Measurements from ENCODE around the gene TSPAN4. TPM values are rescaled to one million over a fixed set of nuclear protein-coding genes. Genes with fewer than 3 reads are reported as not detected.

TSPAN4 gene
- total RNA-seq, 2 experiments from 2014 or later = 1.6 to 2.0 TPM

DNA sequence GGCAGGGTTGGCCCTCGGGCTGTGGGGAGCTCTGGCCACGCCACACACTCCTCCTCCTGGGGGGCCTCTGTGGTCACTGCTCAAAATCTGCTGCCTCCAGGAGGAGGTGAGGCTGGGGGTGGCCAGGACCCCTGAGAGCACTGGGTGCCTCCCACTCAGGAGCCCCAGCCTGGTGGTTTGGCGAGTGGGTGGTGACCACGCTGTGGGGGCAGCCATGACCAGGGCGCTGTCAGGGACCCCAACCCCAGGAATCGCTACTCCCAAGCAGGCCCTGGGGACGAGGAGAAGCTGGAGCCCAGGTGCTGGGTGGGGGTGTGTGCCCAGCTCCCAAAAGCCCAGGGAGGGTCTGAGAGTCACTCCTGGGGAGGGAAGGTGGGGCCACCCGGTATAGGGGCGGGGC is 30.1 kb downstream of the TSPAN4 start:
- ATAC-seq (ENCODE audit: poor library complexity) (no peak), DNase-seq (no peak)
- H3K36me3 Mint-ChIP-seq (ENCODE audit: low read depth) = peaks cover 15% of the 10 kb centered on the region
- intact Hi-C loops (cut with DNase I, micrococcal nuclease) = no loop called here
- TF ChIP-seq, protein P1, sequence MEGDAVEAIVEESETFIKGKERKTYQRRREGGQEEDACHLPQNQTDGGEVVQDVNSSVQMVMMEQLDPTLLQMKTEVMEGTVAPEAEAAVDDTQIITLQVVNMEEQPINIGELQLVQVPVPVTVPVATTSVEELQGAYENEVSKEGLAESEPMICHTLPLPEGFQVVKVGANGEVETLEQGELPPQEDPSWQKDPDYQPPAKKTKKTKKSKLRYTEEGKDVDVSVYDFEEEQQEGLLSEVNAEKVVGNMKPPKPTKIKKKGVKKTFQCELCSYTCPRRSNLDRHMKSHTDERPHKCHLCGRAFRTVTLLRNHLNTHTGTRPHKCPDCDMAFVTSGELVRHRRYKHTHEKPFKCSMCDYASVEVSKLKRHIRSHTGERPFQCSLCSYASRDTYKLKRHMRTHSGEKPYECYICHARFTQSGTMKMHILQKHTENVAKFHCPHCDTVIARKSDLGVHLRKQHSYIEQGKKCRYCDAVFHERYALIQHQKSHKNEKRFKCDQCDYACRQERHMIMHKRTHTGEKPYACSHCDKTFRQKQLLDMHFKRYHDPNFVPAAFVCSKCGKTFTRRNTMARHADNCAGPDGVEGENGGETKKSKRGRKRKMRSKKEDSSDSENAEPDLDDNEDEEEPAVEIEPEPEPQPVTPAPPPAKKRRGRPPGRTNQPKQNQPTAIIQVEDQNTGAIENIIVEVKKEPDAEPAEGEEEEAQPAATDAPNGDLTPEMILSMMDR (IDR thresholded peaks at IDR 0.05) = no peak
- Histone ChIP-seq H3K4me3 (ENCODE audit: low read length) (no peak overlapping the region), H3K9me3 (ENCODE audit: control insufficient read depth in 1 of 2, insufficient read depth in 1 of 2, low read length in 2 of 2) (no peaks in the 10 kb centered on the region), H3K27ac (ENCODE audit: low read depth in 1 of 2, low read length in 2 of 2) (no peak overlapping the region), H3K4me1 (ENCODE audit: insufficient read depth, low read length) (no peaks in the 10 kb centered on the region), H3K27me3 (ENCODE audit: control insufficient read depth in 1 of 2, insufficient read depth in 2 of 2, low read length in 2 of 2) (no peaks in the 10 kb centered on the region), H3K36me3 (ENCODE audit: insufficient read depth, low read length) (peaks cover 10% of the 10 kb centered on the region)
- no peak overlapping the region for H3K27ac Mint-ChIP-seq
- H3K9me3 Mint-ChIP-seq = no peaks in the 10 kb centered on the region
- H3K27me3 Mint-ChIP-seq = no peaks in the 10 kb centered on the region
- no peaks in the 10 kb centered on the region for H3K4me1 Mint-ChIP-seq (ENCODE audit: low read depth)
- ChIA-PET POLR2A (no interaction called here), CTCF (no interaction called here)
- H3K4me3 Mint-ChIP-seq = no peak overlapping the region

DNA sequence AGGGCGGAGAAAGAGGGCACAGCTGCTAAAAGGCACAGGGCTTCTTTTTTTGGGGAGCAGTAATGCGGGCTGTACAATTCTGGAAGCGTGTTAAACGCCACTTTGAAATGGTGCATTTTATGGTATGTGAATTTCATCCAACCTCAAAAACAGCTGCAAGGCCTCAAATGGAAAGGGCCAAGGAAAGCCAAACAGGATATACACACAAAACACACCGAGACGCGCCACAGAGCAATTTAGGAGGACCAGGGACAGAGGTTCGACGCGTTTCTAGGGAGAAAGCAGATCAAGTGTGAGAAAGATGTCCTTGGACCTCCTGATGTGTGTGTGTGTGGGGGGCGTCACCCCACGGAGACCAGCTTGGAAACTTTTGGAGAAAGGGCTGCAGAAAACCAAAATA is 31.1 kb downstream of the TSPAN4 start:
- Histone ChIP-seq H3K27me3 (ENCODE audit: control insufficient read depth in 1 of 2, insufficient read depth in 2 of 2, low read length in 2 of 2) (no peaks in the 10 kb centered on the region), H3K4me1 (ENCODE audit: insufficient read depth, low read length) (no peaks in the 10 kb centered on the region), H3K36me3 (ENCODE audit: insufficient read depth, low read length) (peaks cover 10% of the 10 kb centered on the region), H3K4me3 (ENCODE audit: low read length) (no peak overlapping the region), H3K27ac (ENCODE audit: low read depth in 1 of 2, low read length in 2 of 2) (no peak overlapping the region), H3K9me3 (ENCODE audit: control insufficient read depth in 1 of 2, insufficient read depth in 1 of 2, low read length in 2 of 2) (no peaks in the 10 kb centered on the region)
- H3K4me3 Mint-ChIP-seq = no peak overlapping the region
- peaks cover 15% of the 10 kb centered on the region for H3K36me3 Mint-ChIP-seq (ENCODE audit: low read depth)
- DNase-seq = no peak
- H3K4me1 Mint-ChIP-seq (ENCODE audit: low read depth) = no peaks in the 10 kb centered on the region
- intact Hi-C loops (cut with DNase I, micrococcal nuclease) = no loop called here
- H3K27me3 Mint-ChIP-seq = no peaks in the 10 kb centered on the region
- TF ChIP-seq, protein P1 (IDR thresholded peaks at IDR 0.05) = no peak
- ATAC-seq (ENCODE audit: poor library complexity) = no peak
- H3K9me3 Mint-ChIP-seq = no peaks in the 10 kb centered on the region
- POLR2A ChIA-PET = no interaction called here
- no peak overlapping the region for H3K27ac Mint-ChIP-seq
- CTCF ChIA-PET = no interaction called here

DNA sequence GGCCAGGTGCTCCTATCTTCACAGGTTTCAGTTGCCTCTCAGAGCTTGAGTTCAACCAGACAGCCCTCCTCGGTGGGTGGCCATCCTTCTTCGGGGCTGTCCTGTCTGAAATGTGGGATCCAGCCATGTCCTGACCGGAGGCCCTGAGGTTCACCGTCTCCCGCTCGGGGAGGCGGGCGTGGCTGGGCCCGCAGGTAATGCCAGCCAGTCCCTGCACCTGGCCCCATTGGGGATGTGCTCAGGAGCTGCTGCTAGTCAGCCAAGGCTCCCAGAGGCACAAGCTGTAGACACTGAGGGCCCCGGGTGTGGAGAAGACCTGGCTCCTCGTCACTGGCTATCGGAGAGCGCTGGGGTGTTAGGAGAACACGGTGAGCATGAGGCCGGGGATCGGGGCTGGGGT is 32.6 kb downstream of the TSPAN4 start:
- H3K27ac Mint-ChIP-seq = no peak overlapping the region
- CTCF ChIA-PET = no interaction called here
- TF ChIP-seq, protein P1 (IDR thresholded peaks at IDR 0.05) = no peak
- no peaks in the 10 kb centered on the region for H3K4me1 ChIP-seq (ENCODE audit: insufficient read depth, low read length)
- H3K27me3 Mint-ChIP-seq = no peaks in the 10 kb centered on the region
- no peaks in the 10 kb centered on the region for H3K27me3 ChIP-seq (ENCODE audit: control insufficient read depth in 1 of 2, insufficient read depth in 2 of 2, low read length in 2 of 2)
- no peak for ATAC-seq (ENCODE audit: poor library complexity)
- no peak overlapping the region for H3K4me3 ChIP-seq (ENCODE audit: low read length)
- H3K9me3 ChIP-seq (ENCODE audit: control insufficient read depth in 1 of 2, insufficient read depth in 1 of 2, low read length in 2 of 2) = no peaks in the 10 kb centered on the region
- H3K27ac ChIP-seq (ENCODE audit: low read depth in 1 of 2, low read length in 2 of 2) = no peak overlapping the region
- H3K36me3 ChIP-seq (ENCODE audit: insufficient read depth, low read length) = peaks cover 8% of the 10 kb centered on the region
- intact Hi-C loops (cut with DNase I, micrococcal nuclease) = no loop called here
- no peaks in the 10 kb centered on the region for H3K9me3 Mint-ChIP-seq
- H3K4me1 Mint-ChIP-seq (ENCODE audit: low read depth) = no peaks in the 10 kb centered on the region
- peaks cover 20% of the 10 kb centered on the region for H3K36me3 Mint-ChIP-seq (ENCODE audit: low read depth)
- DNase-seq = no peak
- no peak overlapping the region for H3K4me3 Mint-ChIP-seq
- POLR2A ChIA-PET = no interaction called here

Measured in CD4-positive, alpha-beta T cell (primary cell).